Psoas muscle (tissue), 8 donors: ENCODE measurements around the gene B4GALNT4. TPM values are rescaled to one million over a fixed set of nuclear protein-coding genes. Genes with fewer than 3 reads are reported as not detected.
A peak's percentile ranks its signal among the peaks of the same experiment; 100 is the strongest.

ENCODE experiments used
- ATAC-seq, 4 donors: fragments of 200-7000 bp; cut with Tn5 transposase; one replicate each; pipeline ENCODE4 v1.9.1; 2020; ENCODE audit warnings: moderate library complexity in 3 of 4, mild to moderate bottlenecking in 2 of 4
- DNase-seq, 2 donors: peaks; one replicate each; pipeline ENCODE4 v3.0.0-alpha.2; 2020
- H3K27ac ChIP-seq: fragments of 200-600 bp; one replicate; pipeline ENCODE4 v1.8.0; 2022
- H3K27me3 ChIP-seq, 3 donors: fragments of 200-600 bp in 1 of 3; one replicate each; pipeline versions ENCODE4 v1.6.1 to v1.8.0; 2013 to 2022; ENCODE audit warnings: low read length in 2 of 3, mild to moderate bottlenecking in 2 of 3, moderate library complexity in 1 of 3; ENCODE audit not compliant: insufficient read depth in 3 of 3
- H3K36me3 ChIP-seq, 2 donors: fragments of 200-600 bp in 1 of 2; one replicate each; pipeline versions ENCODE4 v1.6.1 to v1.8.0; 2013 to 2022; ENCODE audit warnings: low read depth in 1 of 2, mild to moderate bottlenecking in 1 of 2, moderate library complexity in 1 of 2; ENCODE audit not compliant: insufficient read depth in 1 of 2
- H3K4me1 ChIP-seq: fragments of 200-600 bp; one replicate; pipeline ENCODE4 v1.8.0; 2022
- H3K4me3 ChIP-seq: fragments of 200-600 bp; one replicate; pipeline ENCODE4 v1.8.0; 2022; ENCODE audit warnings: mild to moderate bottlenecking
- H3K9me3 ChIP-seq: fragments of 200-600 bp; one replicate; pipeline ENCODE4 v1.8.0; 2022
- WGBS, 3 donors: extraction: QIAGEN DNeasy Blood & Tissue Kit; methylation state at CpG; one replicate each; pipeline versions ENCODE4 v1.1.6 to v1.1.7; 2013; 5-methylcytosine and 5-hydroxymethylcytosine counted together
- intact Hi-C, 2 donors: fragments of 100-400 bp; cut with DNase I; formaldehyde crosslinking; loops; one replicate each; pipeline versions ENCODE4 v1.11.0 to v1.14.2; 2022
- polyA plus RNA-seq, 3 donors: library from polyadenylated mRNA; stranded (reverse); fragments of 200-250 nt; gene quantifications; one replicate each; pipeline ENCODE4 v1.2.3, GENCODE V29; 2013
- total RNA-seq, 4 donors: library from RNA; stranded (reverse); fragmentation: NEBNext Ultra II Directional in 2 of 4; extraction: Animal tissue kit (Norgen Biotek cat#: 25700) in 2 of 4; gene quantifications; one replicate each; pipeline versions ENCODE4 v1.2.1 to v1.2.4, GENCODE V29; 2021 to 2023
- TF ChIP-seq, protein P1 (sequence below): fragments of 200-600 bp; IDR thresholded peaks from one replicate; pipeline ENCODE4 v1.8.0; 2022; ENCODE audit warnings: antibody characterized with exemption
- donor health status: healthy with polysubstance abuse.
- donor health status: DM: no; HTN: no; CAD: no; lungs with moderate emphysema.
- donor health status: Bipolar disorder and iron deficiency.
- donor health status: healthy.
- donor health status: DM: yes; HTN: yes; CAD: no.
- donor health status: DM: no; HTN: no; CAD: no.
- donor health status: DM: no; HTN: no; CAD: no.
- donor health status: DM: yes; HTN: yes; CAD: no.

B4GALNT4 gene
- total and polyA plus RNA-seq, 7 donors, result 0.04 to 0.27 (median 0.06) TPM; not detected in 1

DNA sequence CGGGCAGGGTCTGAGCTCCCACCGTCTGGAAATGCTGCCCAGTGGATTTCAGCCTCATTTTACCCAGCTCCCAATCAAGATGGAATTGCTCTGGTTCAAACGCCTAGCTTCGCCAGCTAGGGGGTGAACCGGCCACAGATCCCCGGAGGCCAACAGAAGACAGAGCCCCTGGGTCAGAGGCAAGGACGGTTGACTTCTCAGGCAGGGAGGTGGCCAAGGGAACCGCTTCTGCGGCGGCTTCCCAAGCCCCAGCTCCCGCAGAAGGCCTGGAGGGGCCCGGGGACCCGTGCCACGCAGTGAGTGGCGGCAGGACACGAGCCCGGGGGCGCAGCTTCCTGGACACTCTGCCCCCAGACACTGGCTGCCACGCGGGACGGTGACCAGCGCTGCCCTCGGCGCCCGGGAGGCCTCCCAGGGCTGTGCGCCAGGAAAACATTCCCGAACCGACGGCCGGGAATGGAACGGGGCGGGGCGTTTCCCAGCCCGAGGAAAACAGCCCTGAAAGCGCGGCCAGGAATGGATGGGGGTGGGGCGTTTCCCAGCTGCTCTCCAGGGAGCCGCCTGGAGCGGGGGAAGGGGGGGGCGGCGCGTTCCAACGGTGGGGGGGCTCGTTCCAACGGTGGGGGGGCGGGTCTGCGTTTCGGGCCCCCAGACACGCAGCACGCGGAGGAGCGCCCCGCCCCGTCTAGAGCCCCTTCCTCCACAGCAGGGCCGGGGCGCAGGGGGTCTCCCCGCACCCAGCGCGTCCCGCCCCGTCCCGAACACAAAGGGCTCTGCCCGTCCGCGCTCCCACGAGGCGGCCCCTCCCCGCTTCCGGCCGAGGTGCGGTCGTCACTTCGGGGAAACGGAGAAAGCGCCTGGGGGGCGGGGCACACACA, 13.5 kb upstream of the B4GALNT4 start:
- intact Hi-C loops, result no loop called here
- Histone ChIP-seq H3K27ac (peak overlapping the region; percentile 80), H3K4me1 (peaks cover 25% of the 10 kb centered on the region), H3K27me3 (peaks cover 0 to 18% (median 6%) of the 10 kb centered on the region in 3 donors), H3K9me3 (no peaks in the 10 kb centered on the region), H3K4me3 (peak overlapping the region; percentile 63), H3K36me3 (no peaks in the 10 kb centered on the region)
- TF ChIP-seq, protein P1, sequence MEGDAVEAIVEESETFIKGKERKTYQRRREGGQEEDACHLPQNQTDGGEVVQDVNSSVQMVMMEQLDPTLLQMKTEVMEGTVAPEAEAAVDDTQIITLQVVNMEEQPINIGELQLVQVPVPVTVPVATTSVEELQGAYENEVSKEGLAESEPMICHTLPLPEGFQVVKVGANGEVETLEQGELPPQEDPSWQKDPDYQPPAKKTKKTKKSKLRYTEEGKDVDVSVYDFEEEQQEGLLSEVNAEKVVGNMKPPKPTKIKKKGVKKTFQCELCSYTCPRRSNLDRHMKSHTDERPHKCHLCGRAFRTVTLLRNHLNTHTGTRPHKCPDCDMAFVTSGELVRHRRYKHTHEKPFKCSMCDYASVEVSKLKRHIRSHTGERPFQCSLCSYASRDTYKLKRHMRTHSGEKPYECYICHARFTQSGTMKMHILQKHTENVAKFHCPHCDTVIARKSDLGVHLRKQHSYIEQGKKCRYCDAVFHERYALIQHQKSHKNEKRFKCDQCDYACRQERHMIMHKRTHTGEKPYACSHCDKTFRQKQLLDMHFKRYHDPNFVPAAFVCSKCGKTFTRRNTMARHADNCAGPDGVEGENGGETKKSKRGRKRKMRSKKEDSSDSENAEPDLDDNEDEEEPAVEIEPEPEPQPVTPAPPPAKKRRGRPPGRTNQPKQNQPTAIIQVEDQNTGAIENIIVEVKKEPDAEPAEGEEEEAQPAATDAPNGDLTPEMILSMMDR, result no peak
- WGBS, 3 donors, result 3 to 9% (median 9%) methylated on average over 35 to 75 of the region's 76 CpGs
- peak; percentile 77 to 87 (median 82) for ATAC-seq
- DNase-seq, result peak; percentile 95

DNA sequence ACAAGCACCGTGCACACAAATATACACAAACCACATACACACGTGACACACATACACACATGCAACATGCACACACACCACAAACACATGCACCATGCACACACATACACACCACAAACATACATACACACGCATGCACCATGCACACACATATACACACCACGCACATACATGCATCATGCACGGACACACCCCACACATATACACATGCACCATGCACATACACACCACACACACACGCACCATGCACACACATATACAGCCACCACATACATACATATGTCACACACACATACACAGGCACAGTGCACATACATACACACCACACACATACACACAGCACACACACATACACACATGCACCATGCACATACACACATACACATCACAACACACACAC, 12.7 kb upstream of the B4GALNT4 start:
- DNase-seq (no peak), ATAC-seq (no peak)
- Histone ChIP-seq H3K4me3 (no peak overlapping the region), H3K9me3 (no peaks in the 10 kb centered on the region), H3K27me3 (peaks cover 0 to 18% (median 3%) of the 10 kb centered on the region in 3 donors), H3K36me3 (no peaks in the 10 kb centered on the region), H3K4me1 (peaks cover 25% of the 10 kb centered on the region), H3K27ac (no peak overlapping the region)
- TF ChIP-seq, protein P1, result no peak
- 76 to 86% (median 76%) methylated on average over 6 of the region's 6 CpGs for WGBS, 3 donors
- intact Hi-C loops, result no loop called here

DNA sequence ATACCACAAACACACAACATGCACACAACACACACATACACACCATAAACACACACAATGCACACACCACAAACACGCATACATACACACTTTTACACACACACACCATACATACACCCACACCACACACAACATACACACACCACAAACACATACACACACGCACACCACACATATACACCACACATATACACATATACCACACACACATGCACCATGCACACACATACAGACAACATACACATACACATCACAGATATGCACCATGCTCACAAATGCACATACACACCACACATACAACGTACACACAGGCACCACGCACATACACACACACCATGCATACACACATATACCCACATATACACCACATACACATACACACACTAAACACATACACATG, 11.7 kb upstream of the B4GALNT4 start:
- intact Hi-C loops, result no loop called here
- ATAC-seq (no peak), DNase-seq (no peak)
- TF ChIP-seq, protein P1, result no peak
- no peaks in the 10 kb centered on the region for H3K9me3 ChIP-seq
- no peak overlapping the region for H3K27ac ChIP-seq
- H3K27me3 ChIP-seq, result peaks cover 0 to 18% (median 3%) of the 10 kb centered on the region in 3 donors
- no peaks in the 10 kb centered on the region for H3K36me3 ChIP-seq
- 91 to 95% (median 93%) methylated on average over 4 of the region's 4 CpGs for WGBS, 3 donors
- no peak overlapping the region for H3K4me3 ChIP-seq
- peaks cover 23% of the 10 kb centered on the region for H3K4me1 ChIP-seq

DNA sequence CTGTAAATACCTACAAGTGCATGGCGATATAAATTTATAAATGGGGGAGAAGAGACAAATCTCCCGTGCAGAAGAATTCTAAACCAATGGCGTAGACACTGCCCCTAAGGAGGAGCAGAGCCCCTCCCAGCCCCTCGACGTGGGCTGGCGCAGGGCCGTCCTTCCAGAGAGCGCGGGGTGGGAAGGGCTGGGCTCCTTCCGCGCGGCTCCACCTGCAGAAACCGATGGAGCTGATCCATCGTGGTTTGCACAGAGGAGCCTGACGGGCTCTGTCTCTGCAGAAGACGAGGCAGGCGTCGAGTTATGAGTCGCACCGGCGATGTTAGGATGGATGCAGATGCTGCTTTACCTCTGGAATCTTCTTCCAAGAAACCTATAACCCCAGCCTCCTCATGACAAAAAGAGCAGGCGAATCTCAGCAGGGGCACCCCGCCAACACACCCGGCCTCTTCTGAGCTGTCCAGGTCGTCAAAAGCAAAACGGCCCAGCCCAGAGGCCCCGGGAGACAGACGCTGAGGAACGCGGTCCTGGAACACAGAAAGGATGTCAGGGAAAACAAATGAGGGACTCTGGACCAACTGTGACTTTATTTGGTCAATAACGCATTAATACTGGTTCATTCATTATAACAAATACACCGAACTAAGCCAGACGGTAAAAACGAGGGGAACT, 11.0 kb upstream of the B4GALNT4 start:
- WGBS, 3 donors, result 25 to 57% (median 48%) methylated on average over 34 of the region's 34 CpGs
- TF ChIP-seq, protein P1, result no peak
- Histone ChIP-seq H3K27me3 (peaks cover 0 to 18% (median 3%) of the 10 kb centered on the region in 3 donors), H3K27ac (no peak overlapping the region), H3K4me3 (no peak overlapping the region), H3K36me3 (no peaks in the 10 kb centered on the region), H3K4me1 (peaks cover 16% of the 10 kb centered on the region), H3K9me3 (no peaks in the 10 kb centered on the region)
- intact Hi-C loops, result no loop called here
- DNase-seq, result no peak
- ATAC-seq, result no peak
